Sigmoid colon (tissue), 4 donors: ENCODE results near the gene RXRA.

ENCODE experiments used
- EP300 ChIP-seq, 4 donors: sonication (generic); formaldehyde crosslinking; IDR thresholded peaks; one replicate each; pipeline ENCODE4 v1.6.1; 2017; ENCODE audit warnings: antibody characterized with exemption in 4 of 4
- TF ChIP-seq, protein P1 (sequence below), 4 experiments: fragments of 450-650 bp in 3 of 4; fragments of 200-600 bp in 1 of 4; IDR thresholded peaks; one replicate each; pipeline ENCODE4 v1.5.1; 2016 to 2019; ENCODE audit warnings: antibody characterized with exemption in 4 of 4, mild to moderate bottlenecking in 3 of 4, moderate library complexity in 2 of 4

DNA sequence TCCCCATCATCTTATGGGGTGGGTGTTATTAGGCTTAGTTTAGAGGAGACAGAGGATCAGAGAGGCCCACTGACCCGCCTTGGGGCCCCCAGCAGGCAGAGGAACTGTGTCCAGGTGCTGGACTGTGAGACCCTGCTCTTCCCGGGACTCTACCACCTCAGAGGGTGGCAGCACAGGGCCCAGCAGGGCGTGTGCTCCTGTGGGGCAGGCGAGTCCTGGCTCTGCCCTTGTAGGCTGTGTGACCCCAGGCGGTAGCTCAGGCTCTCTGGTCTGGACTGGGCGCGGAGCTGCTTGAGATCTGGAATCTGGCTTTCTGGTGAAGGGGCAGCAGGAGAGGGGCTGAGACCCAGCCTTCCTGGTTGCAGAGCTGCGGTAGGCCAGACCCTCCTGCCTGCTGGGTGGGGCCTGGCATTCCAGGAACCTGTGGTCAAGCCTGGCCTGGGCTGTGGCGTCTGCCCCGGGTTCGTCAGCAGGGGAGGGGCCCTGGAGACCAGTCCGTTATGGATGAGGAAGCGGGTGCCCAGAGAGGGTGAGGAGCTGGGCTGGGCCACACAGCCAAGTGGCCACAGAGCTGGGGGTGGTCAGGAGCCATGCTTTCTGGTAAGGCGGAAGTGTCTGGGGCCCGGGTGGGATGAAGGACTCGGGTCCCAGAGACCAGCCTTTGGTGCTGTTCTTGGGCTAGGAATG, 46.5 kb downstream of the RXRA start:
- no peak for TF ChIP-seq EP300 (IDR thresholded peaks at IDR 0.05)
- TF ChIP-seq, protein P1, sequence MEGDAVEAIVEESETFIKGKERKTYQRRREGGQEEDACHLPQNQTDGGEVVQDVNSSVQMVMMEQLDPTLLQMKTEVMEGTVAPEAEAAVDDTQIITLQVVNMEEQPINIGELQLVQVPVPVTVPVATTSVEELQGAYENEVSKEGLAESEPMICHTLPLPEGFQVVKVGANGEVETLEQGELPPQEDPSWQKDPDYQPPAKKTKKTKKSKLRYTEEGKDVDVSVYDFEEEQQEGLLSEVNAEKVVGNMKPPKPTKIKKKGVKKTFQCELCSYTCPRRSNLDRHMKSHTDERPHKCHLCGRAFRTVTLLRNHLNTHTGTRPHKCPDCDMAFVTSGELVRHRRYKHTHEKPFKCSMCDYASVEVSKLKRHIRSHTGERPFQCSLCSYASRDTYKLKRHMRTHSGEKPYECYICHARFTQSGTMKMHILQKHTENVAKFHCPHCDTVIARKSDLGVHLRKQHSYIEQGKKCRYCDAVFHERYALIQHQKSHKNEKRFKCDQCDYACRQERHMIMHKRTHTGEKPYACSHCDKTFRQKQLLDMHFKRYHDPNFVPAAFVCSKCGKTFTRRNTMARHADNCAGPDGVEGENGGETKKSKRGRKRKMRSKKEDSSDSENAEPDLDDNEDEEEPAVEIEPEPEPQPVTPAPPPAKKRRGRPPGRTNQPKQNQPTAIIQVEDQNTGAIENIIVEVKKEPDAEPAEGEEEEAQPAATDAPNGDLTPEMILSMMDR (IDR thresholded peaks at IDR 0.05), result no peak
